Measurements from ENCODE around the gene INSIG2.
A peak's percentile ranks its signal among the peaks of the same experiment; 100 is the strongest.

The INSIG2 gene

DNA sequence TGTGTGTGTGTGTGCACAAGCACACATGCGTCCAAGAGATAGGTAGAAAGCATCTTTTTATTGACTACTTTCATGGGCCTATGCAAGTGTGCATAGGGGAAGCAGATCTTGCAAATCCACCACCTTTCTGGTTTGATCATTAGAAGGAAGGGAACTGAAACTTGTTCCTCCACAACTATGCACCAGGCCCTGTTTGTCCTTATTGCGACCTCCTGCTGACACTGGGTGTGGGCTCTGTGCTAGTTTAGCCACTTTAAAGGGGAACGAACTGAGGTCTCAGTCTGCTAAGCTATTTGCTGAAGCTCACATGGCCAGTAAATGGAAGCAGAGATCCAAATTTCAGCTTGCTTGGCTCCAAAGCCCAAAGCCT lies 32.1 kb upstream of the INSIG2 start:
- H3K4me3 ChIP-seq (ENCODE audit: low read depth, low read length): no peak overlapping the region
- DNase-seq (ENCODE audit: low read depth): no peak
- in situ Hi-C loops (cut with HindIII; ENCODE audit: low sequenced_read_pairs): no loop called here
- TF ChIP-seq, protein P1, sequence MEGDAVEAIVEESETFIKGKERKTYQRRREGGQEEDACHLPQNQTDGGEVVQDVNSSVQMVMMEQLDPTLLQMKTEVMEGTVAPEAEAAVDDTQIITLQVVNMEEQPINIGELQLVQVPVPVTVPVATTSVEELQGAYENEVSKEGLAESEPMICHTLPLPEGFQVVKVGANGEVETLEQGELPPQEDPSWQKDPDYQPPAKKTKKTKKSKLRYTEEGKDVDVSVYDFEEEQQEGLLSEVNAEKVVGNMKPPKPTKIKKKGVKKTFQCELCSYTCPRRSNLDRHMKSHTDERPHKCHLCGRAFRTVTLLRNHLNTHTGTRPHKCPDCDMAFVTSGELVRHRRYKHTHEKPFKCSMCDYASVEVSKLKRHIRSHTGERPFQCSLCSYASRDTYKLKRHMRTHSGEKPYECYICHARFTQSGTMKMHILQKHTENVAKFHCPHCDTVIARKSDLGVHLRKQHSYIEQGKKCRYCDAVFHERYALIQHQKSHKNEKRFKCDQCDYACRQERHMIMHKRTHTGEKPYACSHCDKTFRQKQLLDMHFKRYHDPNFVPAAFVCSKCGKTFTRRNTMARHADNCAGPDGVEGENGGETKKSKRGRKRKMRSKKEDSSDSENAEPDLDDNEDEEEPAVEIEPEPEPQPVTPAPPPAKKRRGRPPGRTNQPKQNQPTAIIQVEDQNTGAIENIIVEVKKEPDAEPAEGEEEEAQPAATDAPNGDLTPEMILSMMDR (IDR thresholded peaks at IDR 0.05; ENCODE audit: low read depth, low read length, missing control alignments): no peak

DNA sequence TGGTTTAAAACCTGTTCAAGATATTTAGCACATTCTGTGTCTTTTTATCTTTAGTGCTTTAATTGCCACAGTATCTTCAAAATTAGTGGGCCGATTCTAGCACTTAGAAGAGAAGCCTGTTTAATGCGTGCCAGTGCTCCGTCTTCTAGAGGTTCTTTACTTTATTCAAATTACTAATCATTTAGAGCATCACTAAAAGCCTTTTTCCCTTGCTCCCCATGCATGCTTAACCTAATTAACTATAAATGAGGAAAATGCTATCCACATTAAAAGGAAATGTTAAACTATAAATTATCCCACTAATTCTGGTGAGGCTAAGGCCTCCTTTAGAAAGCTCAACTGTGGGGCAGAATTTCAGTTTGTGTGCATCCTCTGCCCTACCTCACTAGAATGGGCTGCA lies 31.5 kb upstream of the INSIG2 start:
- no peak for DNase-seq (ENCODE audit: low read depth)
- H3K4me3 ChIP-seq (ENCODE audit: low read depth, low read length): no peak overlapping the region
- TF ChIP-seq, protein P1 (IDR thresholded peaks at IDR 0.05; ENCODE audit: low read depth, low read length, missing control alignments): no peak
- in situ Hi-C loops (cut with HindIII; ENCODE audit: low sequenced_read_pairs): no loop called here

DNA sequence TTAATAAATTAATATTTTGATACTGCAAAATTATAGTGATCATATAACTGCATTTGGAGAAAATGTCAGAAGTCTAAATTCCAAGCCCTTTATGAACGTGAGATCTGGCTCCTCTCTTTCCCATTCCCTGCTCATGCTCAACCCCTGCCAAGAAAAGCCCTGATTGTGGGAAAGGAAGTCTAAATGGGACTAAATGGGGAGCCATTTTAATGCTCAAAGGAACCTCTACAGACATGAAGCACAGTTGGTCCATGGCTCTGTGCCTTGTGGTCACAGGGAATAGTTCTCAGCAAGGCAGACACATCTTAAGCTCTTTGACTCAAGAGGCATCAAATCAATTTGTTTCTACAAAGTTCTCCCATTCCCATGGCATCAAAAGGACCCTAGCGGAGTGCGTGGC lies 29.3 kb upstream of the INSIG2 start:
- DNase-seq (ENCODE audit: low read depth): peak; percentile 46
- in situ Hi-C loops (cut with HindIII; ENCODE audit: low sequenced_read_pairs): no loop called here
- no peak overlapping the region for H3K4me3 ChIP-seq (ENCODE audit: low read depth, low read length)
- TF ChIP-seq, protein P1 (IDR thresholded peaks at IDR 0.05; ENCODE audit: low read depth, low read length, missing control alignments): no peak

DNA sequence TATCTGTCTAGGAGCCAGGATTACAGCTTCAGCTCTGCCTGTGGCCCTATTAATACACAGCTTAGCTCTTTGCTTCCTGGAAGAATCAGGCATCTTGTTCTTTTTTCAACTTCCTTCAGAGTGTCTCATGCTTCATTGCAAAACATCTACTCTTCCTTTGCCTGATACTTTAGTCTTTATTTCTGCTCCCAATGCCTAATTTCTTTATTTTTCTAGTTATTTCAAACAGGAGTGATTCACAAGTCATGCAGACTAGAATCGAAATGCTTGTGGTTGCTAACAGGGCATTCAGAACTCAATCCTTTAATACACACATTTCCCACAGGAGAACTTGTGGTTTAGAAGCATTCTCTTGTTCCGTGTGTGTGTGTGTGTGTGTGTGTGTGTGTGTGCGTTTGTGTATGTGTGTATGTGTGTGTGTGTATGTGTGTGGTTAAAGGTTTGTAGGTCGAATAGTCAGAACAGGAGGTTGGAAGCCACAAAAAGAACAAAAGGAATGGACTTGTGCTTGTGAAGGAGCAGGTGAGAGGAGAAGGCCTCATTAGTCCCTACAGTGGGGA lies 28.3 kb upstream of the INSIG2 start:
- in situ Hi-C loops (cut with HindIII; ENCODE audit: low sequenced_read_pairs): no loop called here
- no peak overlapping the region for H3K4me3 ChIP-seq (ENCODE audit: low read depth, low read length)
- TF ChIP-seq, protein P1 (IDR thresholded peaks at IDR 0.05; ENCODE audit: low read depth, low read length, missing control alignments): no peak
- DNase-seq (ENCODE audit: low read depth): peak; percentile 94

DNA sequence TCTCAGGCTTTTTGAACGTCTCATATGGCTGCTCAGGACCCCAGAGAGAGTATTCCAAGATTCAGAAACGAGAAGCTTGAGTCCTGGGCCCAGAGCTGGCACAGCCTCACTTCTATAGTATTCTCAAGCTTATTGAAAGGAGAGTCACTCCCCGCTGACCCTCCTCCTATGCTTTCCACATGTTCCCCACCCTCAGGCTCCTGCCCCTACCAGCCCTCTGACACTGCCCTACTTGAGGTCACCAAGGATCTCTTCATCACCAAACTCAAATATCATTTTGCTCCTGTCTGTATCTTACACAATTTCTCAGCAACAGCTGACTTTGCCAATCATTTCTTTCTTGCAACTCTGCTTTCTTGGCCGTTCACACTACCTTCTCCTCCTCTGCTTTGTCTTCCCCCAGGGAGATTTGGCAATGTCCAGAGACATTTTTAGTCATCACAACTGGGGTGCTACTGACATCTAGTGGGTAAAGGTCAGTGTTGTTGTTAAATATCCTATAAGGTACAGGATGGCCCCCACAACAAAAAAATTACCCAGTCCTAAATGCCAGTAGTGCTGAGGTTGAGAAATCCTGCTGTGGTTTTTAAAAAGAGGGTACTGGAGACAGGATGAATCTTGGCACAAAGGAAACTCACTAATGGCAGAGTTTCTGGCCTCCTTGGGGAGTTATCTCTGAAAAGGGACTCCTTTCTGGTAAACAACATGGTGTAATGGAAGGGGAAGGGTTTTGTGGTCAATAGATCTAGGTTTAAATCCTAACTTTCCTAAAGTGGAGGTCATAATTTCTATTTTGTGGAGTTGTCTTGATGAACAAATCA lies 26.9 kb upstream of the INSIG2 start:
- DNase-seq (ENCODE audit: low read depth): peak; percentile 68
- TF ChIP-seq, protein P1 (IDR thresholded peaks at IDR 0.05; ENCODE audit: low read depth, low read length, missing control alignments): peak; percentile 55
- H3K4me3 ChIP-seq (ENCODE audit: low read depth, low read length): no peak overlapping the region
- in situ Hi-C loops (cut with HindIII; ENCODE audit: low sequenced_read_pairs): no loop called here

DNA sequence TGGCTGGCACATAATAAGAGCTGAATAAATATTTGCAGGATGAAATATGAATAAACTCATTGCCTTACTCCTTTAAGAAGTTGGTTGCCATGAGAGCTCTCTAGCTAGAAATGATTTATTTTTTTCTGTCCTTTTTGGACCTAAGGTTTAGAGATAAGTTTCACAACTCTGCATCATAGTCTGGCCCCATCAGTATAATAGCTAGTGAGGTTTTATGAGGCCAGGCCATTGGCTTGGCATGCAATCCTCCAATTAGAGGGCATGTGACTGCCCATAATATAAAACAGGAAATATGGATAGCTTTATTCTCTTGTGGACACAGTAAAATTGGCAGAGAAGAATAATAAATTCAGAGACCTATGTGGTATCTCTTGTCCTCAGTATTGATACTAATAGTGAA lies 26.2 kb upstream of the INSIG2 start:
- in situ Hi-C loops (cut with HindIII; ENCODE audit: low sequenced_read_pairs): no loop called here
- no peak for DNase-seq (ENCODE audit: low read depth)
- TF ChIP-seq, protein P1 (IDR thresholded peaks at IDR 0.05; ENCODE audit: low read depth, low read length, missing control alignments): no peak
- no peak overlapping the region for H3K4me3 ChIP-seq (ENCODE audit: low read depth, low read length)

Measured in astrocyte of the cerebellum (primary cell).